HAP-1 (cell line): ENCODE data around the gene ATP6V0D1.

Experiments used
- DNase-seq, 2 experiments: peaks; one replicate each; pipeline ENCODE4 v3.0.0-alpha.2; 2016 to 2020; ENCODE audit warnings: low spot score in 2 of 2
- H3K27me3 ChIP-seq: fragments of 250-450 bp; sonication (Bioruptor Pico); 2 replicates; pipeline ENCODE4 v1.5.1; 2020; ENCODE audit warnings: low read depth, mild to moderate bottlenecking, moderate library complexity
- H3K36me3 ChIP-seq: fragments of 250-450 bp; sonication (Bioruptor Pico); replicated peaks from 2 replicates; pipeline ENCODE4 v1.5.1; 2020; ENCODE audit warnings: mild to moderate bottlenecking
- H3K4me1 ChIP-seq: fragments of 250-450 bp; sonication (Bioruptor Pico); 2 replicates; pipeline ENCODE4 v1.5.1; 2020; ENCODE audit warnings: mild to moderate bottlenecking
- H3K4me3 ChIP-seq: fragments of 250-450 bp; sonication (Bioruptor Pico); 2 replicates; pipeline ENCODE4 v1.5.1; 2020; ENCODE audit warnings: mild to moderate bottlenecking, moderate library complexity
- H3K9me3 ChIP-seq: fragments of 250-450 bp; sonication (Bioruptor Pico); 2 replicates; pipeline ENCODE4 v1.5.1; 2020; ENCODE audit warnings: mild to moderate bottlenecking, moderate library complexity
- in situ Hi-C: fragments of 300-500 bp; cut with MboI; formaldehyde crosslinking; loops from 3 replicates; pipeline ENCODE4 v1.14.3; 2020; ENCODE audit warnings: low sequenced_read_pairs, inconsistent platforms, mixed read lengths

Gene ATP6V0D1

DNA sequence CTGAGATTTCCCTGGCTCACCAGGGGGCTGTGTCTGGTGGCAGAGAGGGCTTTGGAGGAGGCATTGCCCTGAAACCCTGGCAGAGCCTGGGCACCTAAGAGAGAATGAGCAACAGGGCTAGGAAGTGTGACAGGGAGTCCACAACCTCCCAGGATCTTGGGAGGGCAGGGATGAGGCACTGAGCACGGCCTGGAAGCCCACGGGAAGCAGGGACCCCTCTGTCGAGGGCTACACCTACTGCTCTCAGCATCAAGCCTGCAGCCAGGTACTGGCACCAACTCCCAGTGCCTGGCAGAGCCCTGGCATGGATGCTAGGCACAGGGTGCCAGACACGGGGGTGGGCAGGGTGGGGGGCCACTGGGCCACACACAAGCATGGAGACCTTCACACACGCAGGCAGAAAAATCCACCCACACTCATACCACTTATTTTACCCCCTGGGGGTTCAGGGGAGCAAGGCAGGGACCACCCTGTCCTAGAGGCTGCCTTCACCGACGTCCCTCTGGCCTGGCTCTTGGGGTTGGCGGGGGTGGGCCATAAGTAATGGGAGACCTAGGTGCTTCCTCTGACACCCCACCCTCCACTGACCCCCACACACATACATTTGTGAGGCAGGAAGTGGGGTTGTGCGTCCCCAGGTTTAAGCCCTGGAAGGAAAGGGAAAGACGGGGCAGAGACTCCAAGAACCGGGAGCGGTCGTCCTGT is 51.0 kb downstream of the ATP6V0D1 start:
- Histone ChIP-seq H3K4me1 (peaks cover 20% of the 10 kb centered on the region), H3K27me3 (no peaks in the 10 kb centered on the region), H3K4me3 (peak overlapping the region; percentile 49), H3K36me3 (no peaks in the 10 kb centered on the region), H3K9me3 (no peaks in the 10 kb centered on the region)
- DNase-seq = no peak
- in situ Hi-C loops = no loop called here

- Histone ChIP-seq H3K4me3 (peak overlapping the region; percentile 49), H3K4me1 (peaks cover 21% of the 10 kb centered on the region)
- in situ Hi-C loops = no loop called here
Observed at GRCh38 chr16:67429053-67429798, 51.7 kb downstream of the ATP6V0D1 start.

DNA sequence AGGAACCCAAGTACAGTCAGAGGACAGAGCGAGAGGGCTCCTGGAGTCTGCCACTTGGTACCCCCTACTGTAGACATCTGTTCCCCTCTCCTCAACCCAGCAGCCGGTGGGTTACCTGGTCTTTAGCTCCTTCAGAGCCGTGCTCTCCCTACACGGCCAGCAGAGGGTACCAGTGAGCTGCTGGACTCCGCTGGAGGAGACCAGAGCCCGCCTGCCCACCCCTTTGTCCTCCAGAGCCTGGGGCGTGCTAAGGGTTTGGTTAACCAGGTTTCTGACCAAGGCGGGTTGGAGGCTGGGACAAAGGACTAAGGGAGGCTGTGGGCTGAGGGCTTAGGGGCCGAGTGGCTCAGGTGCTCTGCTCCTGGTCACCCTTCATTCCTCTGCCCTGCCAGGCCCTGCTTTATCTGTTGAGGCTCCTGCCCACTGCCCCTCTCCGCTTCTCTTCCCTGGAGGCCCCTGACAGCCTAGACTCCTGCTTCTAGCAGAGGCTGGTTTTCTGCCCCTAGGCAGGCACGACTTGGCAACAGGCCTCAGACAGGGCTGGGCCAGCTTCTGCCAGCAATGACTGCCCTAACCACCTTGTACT is 52.7 kb downstream of the ATP6V0D1 start:
- no peaks in the 10 kb centered on the region for H3K36me3 ChIP-seq
- in situ Hi-C loops = no loop called here
- no peaks in the 10 kb centered on the region for H3K27me3 ChIP-seq
- peaks cover 29% of the 10 kb centered on the region for H3K4me1 ChIP-seq
- peak; percentile 74 to 89 for DNase-seq
- H3K4me3 ChIP-seq = no peak overlapping the region
- H3K9me3 ChIP-seq = no peaks in the 10 kb centered on the region

More at GRCh38 chr16:67429053-67429798, 51.7 kb downstream of the ATP6V0D1 start:
- DNase-seq = no peak
- H3K9me3 ChIP-seq = no peaks in the 10 kb centered on the region
- no peaks in the 10 kb centered on the region for H3K36me3 ChIP-seq
- no peaks in the 10 kb centered on the region for H3K27me3 ChIP-seq

DNA sequence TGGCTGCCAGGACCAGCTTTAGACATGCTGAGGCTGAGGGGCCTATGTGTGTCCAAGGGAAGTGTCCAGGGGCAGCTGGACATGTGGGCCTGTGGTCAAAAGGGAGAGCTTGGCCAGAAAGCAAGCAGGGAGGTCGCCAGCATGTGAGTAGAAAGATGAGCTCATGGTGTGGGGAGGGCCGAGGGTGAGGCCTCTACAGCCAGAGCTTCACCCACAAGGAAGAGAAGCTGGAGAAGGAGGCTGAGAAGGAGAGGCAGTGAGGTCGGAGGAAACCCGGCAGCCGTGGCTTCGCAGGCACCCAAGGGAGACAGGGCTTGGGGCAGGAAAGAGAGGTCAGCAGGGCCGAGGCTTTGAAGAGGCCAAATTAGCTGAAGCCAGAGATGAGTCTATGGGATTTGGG is 54.0 kb downstream of the ATP6V0D1 start:
- H3K27me3 ChIP-seq = no peaks in the 10 kb centered on the region
- no peak overlapping the region for H3K4me3 ChIP-seq
- peaks cover 25% of the 10 kb centered on the region for H3K4me1 ChIP-seq
- H3K9me3 ChIP-seq = no peaks in the 10 kb centered on the region
- in situ Hi-C loops = no loop called here
- H3K36me3 ChIP-seq = no peaks in the 10 kb centered on the region
- no peak for DNase-seq

DNA sequence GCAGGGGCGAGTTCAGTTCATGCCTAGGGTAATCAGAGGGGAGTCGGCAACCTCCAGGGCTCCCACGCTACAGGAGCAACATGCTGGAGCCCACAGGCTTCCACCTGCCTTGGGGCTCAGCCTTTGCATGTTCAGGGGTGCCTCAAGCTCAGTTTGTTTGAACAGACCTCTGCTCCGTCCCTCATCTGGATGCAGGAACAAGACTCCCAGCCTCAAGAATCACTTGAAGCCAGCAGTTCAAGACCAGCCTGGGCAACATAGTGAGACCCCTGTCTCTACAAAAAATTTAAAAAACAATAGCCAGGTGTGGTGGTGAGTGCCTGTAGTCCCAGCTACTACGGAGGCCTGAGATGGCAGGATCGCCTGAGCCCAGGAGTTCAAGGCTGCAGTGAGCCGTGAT is 54.9 kb downstream of the ATP6V0D1 start:
- peaks cover 20% of the 10 kb centered on the region for H3K4me1 ChIP-seq
- in situ Hi-C loops = no loop called here
- DNase-seq = no peak
- H3K27me3 ChIP-seq = no peaks in the 10 kb centered on the region
- no peak overlapping the region for H3K4me3 ChIP-seq
- no peaks in the 10 kb centered on the region for H3K36me3 ChIP-seq
- H3K9me3 ChIP-seq = no peaks in the 10 kb centered on the region

GRCh38 chr16:67425580-67425979 is 55.4 kb downstream of the ATP6V0D1 start:
- Histone ChIP-seq H3K36me3 (no peaks in the 10 kb centered on the region), H3K4me3 (no peak overlapping the region), H3K9me3 (no peaks in the 10 kb centered on the region), H3K4me1 (peaks cover 20% of the 10 kb centered on the region), H3K27me3 (no peaks in the 10 kb centered on the region)
- in situ Hi-C loops = no loop called here
- DNase-seq = no peak

DNA sequence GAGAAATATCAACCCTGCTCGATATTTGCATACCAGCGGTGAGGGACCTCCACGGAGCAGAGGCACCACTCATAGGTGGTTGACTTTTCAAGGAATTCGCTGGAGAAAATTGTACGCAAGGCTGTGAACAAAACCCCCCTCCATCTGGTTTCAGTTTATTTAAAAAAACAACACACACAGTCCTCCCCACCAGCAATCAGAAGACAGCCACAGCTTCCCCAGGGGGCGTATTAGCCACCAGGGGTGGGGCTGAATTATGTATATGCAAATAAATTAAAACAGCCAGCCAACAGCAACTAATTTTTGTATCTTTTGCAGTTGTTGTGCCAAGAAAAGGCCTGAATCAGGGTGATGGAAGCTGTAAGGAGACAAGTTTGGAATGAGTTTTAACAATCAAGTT is 55.9 kb downstream of the ATP6V0D1 start:
- H3K9me3 ChIP-seq = no peaks in the 10 kb centered on the region
- peaks cover 17% of the 10 kb centered on the region for H3K4me1 ChIP-seq
- no peaks in the 10 kb centered on the region for H3K36me3 ChIP-seq
- in situ Hi-C loops = no loop called here
- H3K4me3 ChIP-seq = no peak overlapping the region
- DNase-seq = no peak
- H3K27me3 ChIP-seq = no peaks in the 10 kb centered on the region

- DNase-seq = no peak
- in situ Hi-C loops = no loop called here
- Histone ChIP-seq H3K4me3 (no peak overlapping the region), H3K9me3 (no peaks in the 10 kb centered on the region), H3K27me3 (no peaks in the 10 kb centered on the region), H3K4me1 (peaks cover 14% of the 10 kb centered on the region), H3K36me3 (no peaks in the 10 kb centered on the region)
Observed at GRCh38 chr16:67424261-67424615, 56.7 kb downstream of the ATP6V0D1 start.

DNA sequence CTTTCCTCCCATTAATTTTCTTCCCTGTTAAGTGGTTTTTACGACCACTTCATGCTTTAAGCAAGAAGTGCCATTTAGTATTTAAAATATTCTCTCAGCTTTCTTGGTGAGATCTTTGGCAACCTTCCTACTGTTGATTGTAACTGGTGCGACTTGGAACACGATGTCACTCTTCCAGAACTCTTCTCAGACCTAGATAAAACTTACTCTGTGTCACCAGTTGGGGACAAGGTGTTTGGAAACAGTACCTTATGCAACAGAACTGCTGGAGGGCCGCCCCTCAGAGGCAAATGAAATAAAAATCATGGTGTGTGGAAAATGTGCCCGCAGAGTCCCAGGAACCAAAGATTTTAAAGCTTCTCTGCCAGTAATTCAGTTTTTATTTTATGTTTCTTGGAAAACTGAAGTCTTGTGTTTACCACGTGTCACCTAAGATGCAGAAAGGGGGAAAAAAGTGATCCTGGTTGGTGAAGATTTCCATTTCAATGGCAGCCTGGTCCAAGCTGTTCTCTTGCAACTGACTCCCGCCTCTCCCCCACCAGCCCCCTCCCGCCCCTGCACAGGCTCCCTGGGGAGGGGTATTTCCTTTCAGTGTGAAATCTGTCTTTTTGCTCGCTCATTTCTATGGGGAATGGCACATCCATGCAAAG is 57.2 kb downstream of the ATP6V0D1 start:
- in situ Hi-C loops = no loop called here
- Histone ChIP-seq H3K9me3 (no peaks in the 10 kb centered on the region), H3K27me3 (no peaks in the 10 kb centered on the region), H3K4me3 (no peak overlapping the region), H3K36me3 (no peaks in the 10 kb centered on the region), H3K4me1 (peaks cover 14% of the 10 kb centered on the region)
- peak in 1 of 2 experiments; percentile 57 for DNase-seq

- H3K4me1 ChIP-seq = peaks cover 11% of the 10 kb centered on the region; the same call in 1 of the 2 replicates
- no peaks in the 10 kb centered on the region for H3K9me3 ChIP-seq
- no peaks in the 10 kb centered on the region for H3K36me3 ChIP-seq
- in situ Hi-C loops = no loop called here
- no peak overlapping the region for H3K4me3 ChIP-seq
- no peaks in the 10 kb centered on the region for H3K27me3 ChIP-seq
- no peak for DNase-seq
Observed at GRCh38 chr16:67423015-67423414, 57.9 kb downstream of the ATP6V0D1 start.

DNA sequence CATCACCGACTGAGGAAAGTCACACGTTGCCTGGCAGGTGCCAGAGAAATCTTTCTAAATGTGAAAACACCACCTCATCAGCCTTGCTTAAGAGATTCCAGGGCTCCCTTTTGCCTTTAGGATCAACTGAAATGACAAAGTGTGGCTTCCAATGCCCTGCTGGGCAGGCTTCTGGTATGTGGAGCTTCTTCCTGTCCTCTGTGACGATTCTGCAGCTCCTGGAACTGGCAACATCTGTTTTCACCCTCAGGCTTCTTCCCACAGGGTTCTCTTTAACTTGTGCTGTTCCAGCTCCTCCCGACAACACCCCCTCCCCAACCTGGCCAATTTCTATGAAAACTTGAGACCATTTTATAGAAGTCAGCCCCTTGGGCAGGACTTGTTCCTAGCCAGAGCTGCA is 59.9 kb downstream of the ATP6V0D1 start:
- in situ Hi-C loops = no loop called here
- Histone ChIP-seq H3K4me3 (no peak overlapping the region), H3K36me3 (no peaks in the 10 kb centered on the region), H3K4me1 (peaks cover 15% of the 10 kb centered on the region; the same call in 1 of the 2 replicates), H3K27me3 (no peaks in the 10 kb centered on the region), H3K9me3 (no peaks in the 10 kb centered on the region)
- DNase-seq = no peak

- Histone ChIP-seq H3K4me1 (peaks cover 15% of the 10 kb centered on the region), H3K36me3 (no peaks in the 10 kb centered on the region), H3K4me3 (no peak overlapping the region), H3K9me3 (no peaks in the 10 kb centered on the region), H3K27me3 (no peaks in the 10 kb centered on the region)
- no peak for DNase-seq
- in situ Hi-C loops = no loop called here
Observed at GRCh38 chr16:67419931-67420330, 61.0 kb downstream of the ATP6V0D1 start.

DNA sequence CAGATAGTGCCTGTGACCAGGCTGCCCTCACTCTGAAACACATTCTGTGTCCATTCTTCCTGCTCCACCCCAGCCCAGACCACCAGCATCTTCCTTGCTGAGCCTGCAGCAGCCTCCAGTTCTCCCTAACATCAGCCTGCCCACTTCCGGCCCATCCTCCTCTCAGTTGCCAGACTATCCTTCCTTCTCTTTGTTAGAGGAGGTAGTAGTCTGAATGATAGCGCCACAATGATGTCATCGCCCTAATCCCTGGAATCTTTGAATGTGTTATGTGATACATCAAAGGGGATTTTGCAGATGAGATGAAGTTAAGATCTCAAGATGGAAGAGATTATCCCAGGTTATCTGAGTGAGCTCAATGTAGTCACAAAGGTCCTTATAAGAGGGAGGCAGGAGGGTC is 61.5 kb downstream of the ATP6V0D1 start:
- H3K36me3 ChIP-seq = no peaks in the 10 kb centered on the region
- no peak for DNase-seq
- in situ Hi-C loops = no loop called here
- H3K9me3 ChIP-seq = no peaks in the 10 kb centered on the region
- no peaks in the 10 kb centered on the region for H3K27me3 ChIP-seq
- peaks cover 19% of the 10 kb centered on the region for H3K4me1 ChIP-seq
- no peak overlapping the region for H3K4me3 ChIP-seq
